ENCODE results near the gene C19orf81.

The C19orf81 gene

GRCh38 chr19:50705422-50706019 lies 56.3 kb downstream of the C19orf81 start:
- H3K4me1 ChIP-seq (ENCODE audit: control insufficient read depth, insufficient read depth, low read length), result no peaks in the 10 kb centered on the region
- POLR2A ChIA-PET, result interaction anchor here (0.9 kb wide), 1 partner anchor 19 kb away, joined by 4 read pairs; no protein-coding TSS in a partner anchor

More at GRCh38 chr19:50705422-50706019, 56.3 kb downstream of the C19orf81 start:
- TF ChIP-seq ZNF202 (tag by site-specific recombination; IDR thresholded peaks at IDR 0.05; ENCODE audit: borderline replicate concordance) (no peak), YY1 (tag by site-specific recombination; IDR thresholded peaks at IDR 0.05) (no peak), ZNF239 (tag by site-specific recombination; IDR thresholded peaks at IDR 0.05) (no peak), KLF9 (tag by site-specific recombination; IDR thresholded peaks at IDR 0.05; ENCODE audit: low read depth) (no peak), ZNF398 (tag by site-specific recombination; IDR thresholded peaks at IDR 0.05) (no peak), ZFP3 (tag by site-specific recombination; IDR thresholded peaks at IDR 0.05; ENCODE audit: low read depth) (no peak), ZNF174 (tag by site-specific recombination; IDR thresholded peaks at IDR 0.05) (no peak), GFI1B (tag by site-specific recombination; IDR thresholded peaks at IDR 0.05) (no peak), GLIS1 (tag by site-specific recombination; IDR thresholded peaks at IDR 0.05) (no peak; the same call in 1 of the 2 replicates), ZNF16 (tag by site-specific recombination; IDR thresholded peaks at IDR 0.05; ENCODE audit: low read depth) (no peak), ZNF514 (tag by site-specific recombination; IDR thresholded peaks at IDR 0.05) (no peak), ZNF121 (tag by site-specific recombination; IDR thresholded peaks at IDR 0.05) (no peak), ZNF140 (tag by site-specific recombination; IDR thresholded peaks at IDR 0.05) (no peak), ZBTB20 (tag by site-specific recombination; IDR thresholded peaks at IDR 0.05) (no peak), ZNF654 (tag by site-specific recombination; IDR thresholded peaks at IDR 0.05; ENCODE audit: low read depth) (peak; percentile 73), REST (tag by site-specific recombination; IDR thresholded peaks at IDR 0.05) (no peak), KLF8 (tag by site-specific recombination; IDR thresholded peaks at IDR 0.05) (0 out of 2 replicates have a peak, but pooled peaks have one; percentile 20), ZNF48 (tag by site-specific recombination; IDR thresholded peaks at IDR 0.05) (no peak), ZNF660 (tag by site-specific recombination; IDR thresholded peaks at IDR 0.05) (peak; percentile 76), CTCF (tag by site-specific recombination; IDR thresholded peaks at IDR 0.05) (peak; percentile 49; the same call in 1 of the 2 replicates), ZEB2 (tag by site-specific recombination; IDR thresholded peaks at IDR 0.05) (0 out of 2 replicates have a peak, but pooled peaks have one; percentile 12), ZFP37 (tag by site-specific recombination; IDR thresholded peaks at IDR 0.05) (no peak), ZNF335 (tag by site-specific recombination; conservative IDR thresholded peaks at IDR 0.05) (no peak)
- no peak overlapping the region for H3K27ac ChIP-seq (ENCODE audit: extremely low read depth, low read depth, low read length)
- no peaks in the 10 kb centered on the region for H3K36me3 ChIP-seq (ENCODE audit: control insufficient read depth in 2 of 2, insufficient read depth in 1 of 2, low read length in 2 of 2)
- H3K9me3 ChIP-seq (ENCODE audit: control insufficient read depth, insufficient read depth, low read depth, low read length), result no peaks in the 10 kb centered on the region
- CTCF ChIA-PET, result interaction anchor here (0.6 to 7.0 kb wide), 36 partner anchors 7 to 257 kb away, joined by 3 to 151 read pairs (median 3); partner anchors contain the start of gene CLEC11A
- H3K4me3 ChIP-seq (ENCODE audit: low read depth, low read length), result no peak overlapping the region
